Suppressor macrophage treated with lipopolysaccharide for 1 hour (primary cell): Measurements from ENCODE around the gene AMDHD1.
A peak's percentile ranks its signal among the peaks of the same experiment; 100 is the strongest.

Experiments
- DNase-seq, 3 donors: peaks; one replicate each; pipeline ENCODE4 v3.0.0-alpha.2; 2020 to 2022

The AMDHD1 gene

DNA sequence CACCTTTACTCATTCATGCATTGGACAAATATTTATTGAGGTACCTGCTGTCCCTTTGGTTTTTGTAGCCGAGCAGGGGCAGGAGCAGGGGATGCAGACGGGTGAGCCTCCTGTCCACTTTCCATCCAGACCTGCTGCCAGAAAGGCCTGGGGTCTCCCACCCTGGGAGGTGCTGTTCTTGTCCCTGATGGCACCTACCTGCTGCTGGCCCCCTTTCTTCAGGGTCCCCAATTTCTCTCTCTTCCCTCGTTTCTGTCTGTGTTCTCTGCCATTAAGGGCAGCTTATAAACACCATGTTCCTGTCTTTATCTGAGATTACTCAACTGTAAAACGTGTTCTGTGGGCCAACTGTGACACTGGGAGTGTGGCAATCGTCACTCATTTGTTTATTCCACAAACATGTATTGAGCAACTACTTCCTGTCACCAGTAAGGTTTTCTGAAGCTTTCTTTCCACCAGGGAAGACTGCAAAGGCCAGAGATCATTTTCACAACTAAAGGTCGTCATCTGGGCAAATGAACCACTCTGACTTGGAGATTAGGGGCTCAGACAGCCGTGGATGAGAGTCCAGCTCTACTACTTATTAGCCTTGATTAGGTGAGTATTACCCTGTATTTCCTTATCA lies 53.0 kb downstream of the AMDHD1 start, which contains the start of gene HAL:
Gene HAL, minus strand, starts transcription at position 311 of the 625 bp plus-strand sequence. CDS start 434 bp downstream, outside the sequence.
- DNase-seq: peak; percentile 47 to 77 (median 77)

DNA sequence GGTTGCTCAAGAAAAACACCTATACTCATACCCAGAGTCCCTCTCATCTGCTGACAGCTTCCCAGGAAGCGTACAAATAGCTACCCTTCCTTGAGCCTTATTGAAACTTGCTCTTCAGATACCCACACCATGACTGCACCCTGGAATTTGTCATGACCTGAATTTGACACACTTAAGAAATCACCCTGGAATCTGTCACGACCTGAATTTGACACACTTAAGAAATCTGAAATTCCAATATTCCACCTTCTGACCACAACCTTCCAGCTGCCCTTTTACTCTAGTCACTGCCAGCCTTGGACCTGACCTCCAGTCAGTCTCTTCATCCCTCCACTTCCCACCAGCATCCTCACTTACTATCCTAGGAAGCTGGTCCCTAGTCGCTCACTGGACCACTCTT lies 54.1 kb downstream of the AMDHD1 start:
- no peak for DNase-seq

GRCh38 chr12:95997911-95998510 lies 54.9 kb downstream of the AMDHD1 start:
- DNase-seq: no peak

DNA sequence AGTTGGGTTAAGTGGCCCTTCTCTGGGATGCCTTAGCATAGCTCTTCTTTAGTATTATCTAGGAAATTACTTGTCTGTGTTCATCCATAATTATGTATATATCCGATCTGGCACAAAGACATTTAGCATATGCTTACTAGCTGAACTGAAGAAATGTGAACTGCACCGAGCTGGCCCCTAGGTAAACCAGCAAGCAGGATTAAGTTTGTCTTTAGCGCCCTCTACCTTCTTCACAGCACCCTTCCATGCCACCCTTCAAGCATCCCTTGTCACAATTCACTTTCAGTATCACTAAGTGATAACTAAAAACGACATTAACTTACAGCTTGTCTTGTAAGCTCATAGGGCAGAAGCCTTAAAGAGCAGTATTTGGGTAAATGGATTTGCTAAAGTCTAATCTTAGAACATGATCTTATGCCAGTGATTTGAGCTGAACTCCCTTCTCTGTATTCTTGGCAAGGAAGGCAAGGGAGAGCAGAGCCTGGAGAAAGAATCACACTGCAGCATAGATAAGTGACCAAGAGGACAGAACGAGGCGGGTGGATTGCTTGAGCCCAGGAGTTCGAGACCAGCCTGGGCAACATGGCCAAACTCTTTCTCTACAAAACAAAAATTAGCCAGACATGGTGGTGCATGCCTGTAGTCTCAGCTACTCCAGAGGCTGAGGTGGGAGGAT lies 55.6 kb downstream of the AMDHD1 start:
- DNase-seq: peak; percentile 66 to 70 (median 70)

DNA sequence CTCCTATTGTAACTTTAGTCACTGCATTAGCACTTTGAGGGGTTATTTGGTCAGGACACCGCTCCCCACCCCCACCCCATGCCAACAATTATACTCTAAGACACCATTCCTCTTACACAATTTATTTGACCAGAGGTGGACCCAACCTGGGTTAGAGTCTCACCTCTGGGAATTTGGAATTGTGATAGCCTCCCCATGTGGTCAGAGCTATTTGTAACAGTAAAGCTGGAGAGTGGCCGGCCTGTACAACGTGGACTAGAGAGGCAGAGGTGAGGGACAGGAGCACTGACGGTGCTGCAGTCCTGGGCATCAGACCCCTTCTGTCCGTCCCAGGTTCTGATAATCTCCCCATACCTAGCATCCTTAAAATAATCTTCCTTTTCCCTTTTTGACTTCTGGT lies 56.4 kb downstream of the AMDHD1 start:
- DNase-seq: no peak

- DNase-seq: no peak
These were observed 57.7 kb downstream of the AMDHD1 start for GRCh38 chr12:96000858-96001257.

GRCh38 chr12:96006727-96007126 lies 63.6 kb downstream of the AMDHD1 start:
- no peak for DNase-seq

DNA sequence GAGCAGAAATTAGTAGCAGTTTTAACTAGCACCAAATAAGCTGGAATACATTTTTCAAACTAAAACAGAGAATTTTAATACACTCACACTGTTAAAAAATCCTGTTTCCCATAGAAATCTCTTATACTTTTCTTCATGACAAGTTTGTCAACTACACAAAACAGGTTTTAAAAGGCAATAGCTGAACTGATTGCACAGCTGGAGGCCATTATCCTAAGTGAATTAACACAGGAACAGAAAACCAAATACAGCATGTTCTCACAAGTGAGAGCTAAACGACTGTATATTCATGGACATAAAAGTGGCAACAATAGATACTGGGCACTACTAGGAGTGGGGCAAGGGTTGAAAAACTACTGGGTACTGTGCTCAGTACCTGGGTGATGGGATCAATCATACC lies 64.6 kb downstream of the AMDHD1 start:
- no peak for DNase-seq

DNA sequence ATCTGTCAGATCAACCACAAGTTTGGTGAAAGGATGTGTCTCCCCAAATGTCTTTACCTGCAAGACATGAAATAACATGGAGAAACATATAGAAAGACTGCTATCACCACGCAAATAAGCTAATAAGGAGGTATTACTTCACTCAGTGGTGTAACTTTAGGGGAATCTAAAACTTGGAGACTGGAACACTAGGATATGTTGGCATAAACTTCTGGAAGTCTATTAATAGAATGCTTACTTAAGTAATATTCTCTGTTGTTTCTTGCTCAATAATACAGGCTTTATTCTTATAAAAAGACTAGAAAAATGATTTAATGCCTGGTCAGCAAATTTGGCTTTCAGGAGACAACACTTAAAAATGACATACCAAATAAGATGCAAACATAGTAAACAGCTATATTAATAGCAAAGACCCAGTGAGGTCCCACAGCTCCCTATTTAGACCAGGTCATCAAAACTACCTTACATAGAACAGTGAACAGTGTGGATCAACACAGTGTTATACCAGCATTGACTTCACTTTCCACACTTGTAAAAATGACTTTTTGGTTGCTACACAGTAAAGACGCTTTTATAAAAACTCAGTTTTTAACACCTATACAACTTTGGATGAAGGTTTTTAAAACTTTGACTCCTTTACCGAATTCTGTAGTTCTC lies 71.9 kb downstream of the AMDHD1 start:
- DNase-seq: no peak

DNA sequence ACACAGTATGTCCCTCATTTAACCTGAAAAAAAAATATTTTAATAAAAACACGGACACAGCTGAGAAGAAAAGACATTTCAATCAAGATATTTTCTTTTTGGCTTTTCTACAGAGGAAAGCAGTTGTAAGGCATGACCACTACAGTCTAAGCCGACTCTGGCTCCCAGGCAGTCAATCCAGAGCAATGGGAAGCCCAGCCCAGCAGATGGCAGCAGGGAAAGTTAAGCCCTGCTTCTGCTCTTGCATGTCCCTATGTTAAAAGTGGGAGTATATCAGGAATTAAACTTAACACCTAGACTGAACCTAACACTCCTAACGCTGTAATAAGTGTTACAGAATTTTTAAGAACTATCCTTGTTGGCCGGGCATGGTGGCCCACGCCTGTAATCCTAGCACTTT lies 72.5 kb downstream of the AMDHD1 start:
- DNase-seq: peak; percentile 46 to 57 (median 53)
